HEK293T (cell line): ENCODE results near the gene ALKBH8.
"Not testable (repeated sequence)": the region's sequence is repeated elsewhere in the genome, so short reads cannot be mapped to it uniquely, and the experiment has no call there.

Source experiments
- CTCF ChIA-PET: fragments of 350-600 bp; formaldehyde crosslinking; extraction: SDS; loops from one replicate; lab custom pipeline; 2021; ENCODE audit warnings: antibody characterized with exemption, inconsistent platforms; lab: Yijun Ruan, JAX
- POLR2A ChIA-PET: fragments of 350-600 bp; formaldehyde crosslinking; extraction: SDS; loops from one replicate; lab custom pipeline; 2020; ENCODE audit warnings: antibody characterized with exemption, inconsistent platforms; lab: Yijun Ruan, JAX
- DNase-seq: peaks from one replicate; pipeline ENCODE4 v3.0.0; 2012; ENCODE audit warnings: mixed read lengths; ENCODE audit errors: extremely low spot score
- ARNT ChIP-seq: fragments of 450-650 bp; IDR thresholded peaks from 2 replicates; pipeline ENCODE4 v1.6.1; 2017; ENCODE audit warnings: mild to moderate bottlenecking
- BHLHE40 ChIP-seq: fragments of 450-650 bp; IDR thresholded peaks from 2 replicates; pipeline ENCODE4 v1.6.1; 2016; ENCODE audit warnings: mild to moderate bottlenecking, moderate library complexity, borderline replicate concordance
- CTBP1 ChIP-seq: fragments of 450-650 bp; IDR thresholded peaks from 2 replicates; pipeline ENCODE4 v1.6.1; 2016; ENCODE audit warnings: borderline replicate concordance
- ELF4 ChIP-seq: fragments of 450-650 bp; IDR thresholded peaks from 2 replicates; pipeline ENCODE4 v1.6.1; 2017; ENCODE audit warnings: antibody characterized with exemption
- FOXA1 ChIP-seq: fragments of 450-650 bp; IDR thresholded peaks from 2 replicates; pipeline ENCODE4 v1.6.1; 2016; ENCODE audit warnings: mild to moderate bottlenecking
- FOXK2 ChIP-seq: fragments of 450-650 bp; IDR thresholded peaks from 2 replicates; pipeline ENCODE4 v1.6.1; 2016; ENCODE audit warnings: mild to moderate bottlenecking
- FOXM1 ChIP-seq: fragments of 450-650 bp; IDR thresholded peaks from 2 replicates; pipeline ENCODE4 v1.6.1; 2017; ENCODE audit warnings: mild to moderate bottlenecking, borderline replicate concordance
- HDGF ChIP-seq: fragments of 450-650 bp; IDR thresholded peaks from 2 replicates; pipeline ENCODE4 v1.6.1; 2017; ENCODE audit warnings: antibody characterized with exemption, borderline replicate concordance
- L3MBTL2 ChIP-seq: fragments of 450-650 bp; conservative IDR thresholded peaks from 2 replicates; pipeline ENCODE4 v1.6.1; 2016; ENCODE audit warnings: mild to moderate bottlenecking
- LEF1 ChIP-seq: fragments of 450-650 bp; IDR thresholded peaks from 2 replicates; pipeline ENCODE4 v1.6.1; 2017; ENCODE audit warnings: mild to moderate bottlenecking, borderline replicate concordance
- NFRKB ChIP-seq: fragments of 450-650 bp; IDR thresholded peaks from 2 replicates; pipeline ENCODE4 v1.6.1; 2016; ENCODE audit warnings: mild to moderate bottlenecking, moderate library complexity
- SP1 ChIP-seq: fragments of 450-650 bp; IDR thresholded peaks from 2 replicates; pipeline ENCODE4 v1.6.1; 2017
- SUZ12 ChIP-seq: fragments of 450-650 bp; IDR thresholded peaks from 2 replicates; pipeline ENCODE4 v1.6.1; 2016; ENCODE audit warnings: mild to moderate bottlenecking
- TARDBP ChIP-seq: fragments of 450-650 bp; IDR thresholded peaks from 2 replicates; pipeline ENCODE4 v1.6.1; 2016
- ZNF384 ChIP-seq: fragments of 450-650 bp; IDR thresholded peaks from 2 replicates; pipeline ENCODE4 v1.6.1; 2016
- TF ChIP-seq, protein P1 (sequence below): fragments of 450-650 bp; IDR thresholded peaks from 2 replicates; pipeline ENCODE4 v1.6.1; 2016

ALKBH8 gene

DNA sequence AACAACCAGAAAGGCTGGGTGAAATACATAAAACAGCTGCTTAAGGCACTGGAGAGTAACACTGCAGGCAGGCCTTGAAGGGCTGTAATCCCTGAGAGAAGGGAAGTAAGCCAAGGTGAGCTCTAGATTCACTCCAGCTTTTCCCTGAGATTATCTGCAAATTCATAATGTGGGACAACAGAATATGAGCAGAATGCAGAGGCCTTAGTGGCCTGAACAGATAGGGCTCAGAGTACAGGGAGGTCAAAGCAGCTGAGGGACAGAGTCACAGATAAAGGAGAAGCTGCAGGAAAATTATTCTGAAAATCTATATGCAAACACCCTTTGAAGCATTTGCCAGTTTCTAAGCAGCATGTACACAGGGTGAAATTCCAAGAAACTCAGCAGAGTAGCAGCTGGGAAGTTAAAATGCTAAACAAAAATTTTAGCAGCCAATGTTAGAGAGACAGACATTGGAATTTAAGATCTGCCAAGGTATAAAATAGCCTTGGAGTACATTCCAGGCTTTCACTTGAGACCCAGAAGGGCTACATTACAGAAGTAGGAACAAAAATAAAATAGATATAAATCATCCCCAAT is 59.8 kb downstream of the ALKBH8 start:
- ChIA-PET POLR2A (no interaction called here), CTCF (no interaction called here)
- TF ChIP-seq NFRKB (no peak), CTBP1 (no peak), HDGF (no peak)
- DNase-seq, result no peak

DNA sequence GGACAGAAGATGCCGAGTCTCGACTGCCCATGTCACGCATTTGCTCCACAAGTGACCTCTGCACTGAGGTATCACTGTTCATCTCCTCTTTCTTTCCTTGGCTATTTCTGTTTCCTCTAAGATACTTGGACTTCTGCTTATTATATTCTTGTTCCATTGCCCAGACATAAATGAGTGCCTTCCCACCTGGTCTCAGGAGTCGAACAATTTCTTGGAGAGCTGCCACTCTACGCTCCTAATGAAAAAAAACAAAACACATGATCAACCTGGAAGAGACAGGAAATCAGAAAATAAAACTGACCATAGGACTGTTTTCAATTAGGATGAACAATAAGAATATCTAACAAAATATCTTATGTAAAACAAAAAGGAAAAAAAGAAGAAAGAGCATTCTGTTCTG is 60.6 kb downstream of the ALKBH8 start:
- ChIA-PET POLR2A (no interaction called here), CTCF (no interaction called here)
- TF ChIP-seq HDGF, result no peak
- TF ChIP-seq SUZ12, result no peak
- no peak for TF ChIP-seq TARDBP
- TF ChIP-seq ELF4, result no peak
- TF ChIP-seq ZNF384, result no peak
- TF ChIP-seq NFRKB, result no peak
- TF ChIP-seq FOXK2, result no peak
- no peak for TF ChIP-seq FOXA1
- TF ChIP-seq CTBP1, result no peak
- no peak for TF ChIP-seq ARNT
- no peak for TF ChIP-seq FOXM1
- TF ChIP-seq L3MBTL2, result no peak
- no peak for TF ChIP-seq SP1
- TF ChIP-seq, protein P1, sequence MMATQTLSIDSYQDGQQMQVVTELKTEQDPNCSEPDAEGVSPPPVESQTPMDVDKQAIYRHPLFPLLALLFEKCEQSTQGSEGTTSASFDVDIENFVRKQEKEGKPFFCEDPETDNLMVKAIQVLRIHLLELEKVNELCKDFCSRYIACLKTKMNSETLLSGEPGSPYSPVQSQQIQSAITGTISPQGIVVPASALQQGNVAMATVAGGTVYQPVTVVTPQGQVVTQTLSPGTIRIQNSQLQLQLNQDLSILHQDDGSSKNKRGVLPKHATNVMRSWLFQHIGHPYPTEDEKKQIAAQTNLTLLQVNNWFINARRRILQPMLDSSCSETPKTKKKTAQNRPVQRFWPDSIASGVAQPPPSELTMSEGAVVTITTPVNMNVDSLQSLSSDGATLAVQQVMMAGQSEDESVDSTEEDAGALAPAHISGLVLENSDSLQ, result no peak
- TF ChIP-seq BHLHE40, result no peak
- TF ChIP-seq LEF1, result no peak
- DNase-seq, result no peak

- ChIA-PET CTCF (no interaction called here), POLR2A (no interaction called here)
- TF ChIP-seq SP1 (no peak), HDGF (no peak), SUZ12 (no peak), NFRKB (no peak), L3MBTL2 (no peak), BHLHE40 (no peak), ZNF384 (no peak), CTBP1 (no peak), ARNT (no peak), ELF4 (no peak), FOXA1 (no peak), FOXK2 (no peak), TARDBP (no peak), FOXM1 (no peak), LEF1 (no peak)
- TF ChIP-seq, protein P1, result no peak
- DNase-seq, result no peak
These were observed 63.8 kb downstream of the ALKBH8 start for GRCh38 chr11:107501713-107502112.

DNA sequence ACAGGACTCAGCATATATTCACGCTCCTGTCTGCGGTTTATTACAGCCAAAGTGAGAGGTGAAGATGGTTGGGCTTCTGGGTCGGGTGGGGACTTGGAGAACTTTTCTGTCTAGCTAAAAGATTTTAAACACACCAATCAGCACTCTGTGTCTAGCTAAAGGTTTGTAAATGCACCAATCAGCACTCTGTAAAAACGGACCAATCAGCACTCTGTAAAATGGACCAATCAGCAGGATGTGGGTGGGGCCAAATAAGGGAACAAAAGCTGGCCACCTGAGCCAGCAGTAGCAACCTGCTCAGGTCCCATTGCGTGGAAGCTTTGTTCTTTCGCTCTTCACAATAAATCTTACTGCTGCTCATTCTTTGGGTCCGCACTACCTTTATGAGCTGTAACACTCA is 68.2 kb downstream of the ALKBH8 start:
- POLR2A ChIA-PET, CTCF ChIA-PET: not testable (repeated sequence)

GRCh38 chr11:107496011-107496410 is 69.5 kb downstream of the ALKBH8 start:
- ChIA-PET CTCF (no interaction called here), POLR2A (no interaction called here)
- TF ChIP-seq ARNT (no peak), ZNF384 (no peak), HDGF (no peak), SUZ12 (no peak), CTBP1 (no peak), LEF1 (no peak), FOXM1 (no peak), TARDBP (no peak), ELF4 (no peak), FOXK2 (no peak), SP1 (no peak), NFRKB (no peak), L3MBTL2 (no peak), FOXA1 (no peak), BHLHE40 (no peak)
- TF ChIP-seq, protein P1, result no peak
- no peak for DNase-seq

More for the DNA sequence above, 68.2 kb downstream of the ALKBH8 start:
- DNase-seq, result not testable (repeated sequence)

GRCh38 chr11:107494055-107494454 is 71.5 kb downstream of the ALKBH8 start:
- POLR2A ChIA-PET, result interaction anchor here (0.9 kb wide), 1 partner anchor 37 kb away, joined by 3 read pairs; the partner anchor contains the start of gene CWF19L2
- TF ChIP-seq LEF1 (no peak), NFRKB (no peak), HDGF (no peak), ZNF384 (no peak), SUZ12 (no peak), TARDBP (no peak), ELF4 (no peak), FOXK2 (no peak), L3MBTL2 (no peak), CTBP1 (no peak), BHLHE40 (no peak), ARNT (no peak), FOXM1 (no peak), FOXA1 (no peak)
- TF ChIP-seq, protein P1, result no peak
- CTCF ChIA-PET, result no interaction called here
- no peak for DNase-seq
